ENCODE results near the gene KRT40. TPM values are rescaled to one million over a fixed set of nuclear protein-coding genes. Genes with fewer than 3 reads are reported as not detected.

KRT40 gene
- total RNA-seq, 1 donor from 2014 or later: not detected

GRCh38 chr17:40997361-40997760, 13.2 kb upstream of the KRT40 start:
- no peak for TF ChIP-seq CTCF (IDR thresholded peaks at IDR 0.05)
- Mint-ChIP-seq H3K4me1 (ENCODE audit: unreplicated experiment) (no peaks in the 10 kb centered on the region), H3K27ac (ENCODE audit: unreplicated experiment) (no peak overlapping the region), H3K4me3 (ENCODE audit: unreplicated experiment) (no peak overlapping the region), H3K36me3 (ENCODE audit: unreplicated experiment) (no peaks in the 10 kb centered on the region), H3K27me3 (ENCODE audit: unreplicated experiment) (peaks cover 4% of the 10 kb centered on the region), H3K9me3 (ENCODE audit: unreplicated experiment) (no peaks in the 10 kb centered on the region)
- no peak for DNase-seq (ENCODE audit: extremely low spot score, unreplicated experiment)

- Mint-ChIP-seq H3K27ac (ENCODE audit: unreplicated experiment) (no peak overlapping the region), H3K36me3 (ENCODE audit: unreplicated experiment) (no peaks in the 10 kb centered on the region), H3K4me1 (ENCODE audit: unreplicated experiment) (no peaks in the 10 kb centered on the region), H3K27me3 (ENCODE audit: unreplicated experiment) (peaks cover 4% of the 10 kb centered on the region), H3K4me3 (ENCODE audit: unreplicated experiment) (no peak overlapping the region), H3K9me3 (ENCODE audit: unreplicated experiment) (no peaks in the 10 kb centered on the region)
- no peak for TF ChIP-seq CTCF (IDR thresholded peaks at IDR 0.05)
- no peak for DNase-seq (ENCODE audit: extremely low spot score, unreplicated experiment)
Measured at GRCh38 chr17:40996829-40997228, 12.7 kb upstream of the KRT40 start.

- no peak overlapping the region for H3K27ac Mint-ChIP-seq (ENCODE audit: unreplicated experiment)
- no peaks in the 10 kb centered on the region for H3K36me3 Mint-ChIP-seq (ENCODE audit: unreplicated experiment)
- H3K9me3 Mint-ChIP-seq (ENCODE audit: unreplicated experiment): no peaks in the 10 kb centered on the region
- peaks cover 4% of the 10 kb centered on the region for H3K27me3 Mint-ChIP-seq (ENCODE audit: unreplicated experiment)
- TF ChIP-seq CTCF (IDR thresholded peaks at IDR 0.05): no peak
- no peak for DNase-seq (ENCODE audit: extremely low spot score, unreplicated experiment)
- no peak overlapping the region for H3K4me3 Mint-ChIP-seq (ENCODE audit: unreplicated experiment)
- H3K4me1 Mint-ChIP-seq (ENCODE audit: unreplicated experiment): no peaks in the 10 kb centered on the region
Measured at GRCh38 chr17:40995116-40995515, 11.0 kb upstream of the KRT40 start.

- Mint-ChIP-seq H3K4me1 (ENCODE audit: unreplicated experiment) (no peaks in the 10 kb centered on the region), H3K9me3 (ENCODE audit: unreplicated experiment) (no peaks in the 10 kb centered on the region), H3K4me3 (ENCODE audit: unreplicated experiment) (no peak within 1 kb of the TSS), H3K36me3 (ENCODE audit: unreplicated experiment) (no peaks in the 10 kb centered on the region), H3K27ac (ENCODE audit: unreplicated experiment) (no peak within 1 kb of the TSS), H3K27me3 (ENCODE audit: unreplicated experiment) (peaks cover 4% of the 10 kb centered on the region)
- no peak for DNase-seq (ENCODE audit: extremely low spot score, unreplicated experiment)
- TF ChIP-seq CTCF (IDR thresholded peaks at IDR 0.05): no peak
Measured at GRCh38 chr17:40993839-40994238, 9.7 kb upstream of the KRT40 start, which contains the start of gene KRTAP3-3. Gene KRTAP3-3 (minus strand): TSS chr17:40994164. CDS start chr17:40994097, 67 bp downstream.

- no peaks in the 10 kb centered on the region for H3K4me1 Mint-ChIP-seq (ENCODE audit: unreplicated experiment)
- TF ChIP-seq CTCF (IDR thresholded peaks at IDR 0.05): no peak
- H3K27ac Mint-ChIP-seq (ENCODE audit: unreplicated experiment): no peak overlapping the region
- H3K4me3 Mint-ChIP-seq (ENCODE audit: unreplicated experiment): no peak overlapping the region
- DNase-seq (ENCODE audit: extremely low spot score, unreplicated experiment): no peak
- peaks cover 4% of the 10 kb centered on the region for H3K27me3 Mint-ChIP-seq (ENCODE audit: unreplicated experiment)
- H3K36me3 Mint-ChIP-seq (ENCODE audit: unreplicated experiment): no peaks in the 10 kb centered on the region
- no peaks in the 10 kb centered on the region for H3K9me3 Mint-ChIP-seq (ENCODE audit: unreplicated experiment)
Measured at GRCh38 chr17:40993084-40993483, 9.0 kb upstream of the KRT40 start.

Data from osteocyte (in vitro differentiated cells).